GM23338 (cell line): ENCODE results near the gene NEO1. TPM values are rescaled to one million over a fixed set of nuclear protein-coding genes. Genes with fewer than 3 reads are reported as not detected.

Experiments
- ATAC-seq: fragments of 200-7000 bp; cut with Tn5 transposase; 3 replicates; pipeline ENCODE4 v1.9.1; 2020
- DNase-seq: peaks from one replicate; pipeline ENCODE4 v3.0.0-alpha.2; 2015; ENCODE audit warnings: low spot score
- H2AFZ ChIP-seq: fragments of 200-600 bp; sonication (generic); 2 replicates; pipeline ENCODE4 v1.8.0; 2016; ENCODE audit warnings: antibody characterized with exemption, mild to moderate bottlenecking, moderate library complexity
- H3F3A ChIP-seq: fragments of 200-600 bp; sonication (generic); replicated peaks from 2 replicates; pipeline ENCODE4 v1.8.0; 2017; ENCODE audit warnings: antibody characterized with exemption, mixed run types, low read depth
- H3K27ac ChIP-seq: fragments of 200-600 bp; sonication (generic); 2 replicates; pipeline ENCODE4 v1.6.1; 2016; ENCODE audit warnings: low read depth
- H3K27me3 ChIP-seq: fragments of 200-600 bp; sonication (generic); 2 replicates; pipeline ENCODE4 v1.8.0; 2016; ENCODE audit warnings: mild to moderate bottlenecking, mixed run types, moderate library complexity; ENCODE audit not compliant: insufficient read depth
- H3K36me3 ChIP-seq: fragments of 200-600 bp; sonication (generic); 2 replicates; pipeline ENCODE4 v1.8.0; 2016; ENCODE audit warnings: mild to moderate bottlenecking; ENCODE audit not compliant: insufficient read depth
- H3K4me1 ChIP-seq: fragments of 200-600 bp; sonication (generic); 2 replicates; pipeline ENCODE4 v1.8.0; 2016; ENCODE audit warnings: mild to moderate bottlenecking, moderate library complexity; ENCODE audit not compliant: insufficient read depth
- H3K4me2 ChIP-seq: fragments of 200-600 bp; sonication (generic); 2 replicates; pipeline ENCODE4 v1.7.1; 2017; ENCODE audit warnings: mixed run types
- H3K4me3 ChIP-seq: fragments of 200-600 bp; sonication (generic); 2 replicates; pipeline ENCODE4 v1.6.1; 2016; ENCODE audit warnings: mixed run types
- H3K79me2 ChIP-seq: fragments of 200-600 bp; sonication (generic); replicated peaks from 2 replicates; pipeline ENCODE4 v1.8.0; 2017; ENCODE audit warnings: mild to moderate bottlenecking; ENCODE audit not compliant: insufficient read depth
- H3K9me2 ChIP-seq: fragments of 200-600 bp; sonication (generic); 2 replicates; pipeline ENCODE4 v1.8.0; 2017; ENCODE audit not compliant: insufficient read depth
- H4K20me1 ChIP-seq: fragments of 200-600 bp; sonication (generic); replicated peaks from 2 replicates; pipeline ENCODE4 v1.8.0; 2017; ENCODE audit warnings: mild to moderate bottlenecking; ENCODE audit not compliant: insufficient read depth
- H3K27ac Mint-ChIP-seq: 2 replicates; pipeline ENCODE4 v1.8.0; 2020; ENCODE audit warnings: inconsistent platforms, mild to moderate bottlenecking, moderate library complexity, mixed read lengths
- H3K27me3 Mint-ChIP-seq: 3 replicates; pipeline ENCODE4 v1.8.0; 2022; ENCODE audit warnings: low read depth, mild to moderate bottlenecking, moderate library complexity, mixed read lengths, inconsistent platforms; ENCODE audit not compliant: insufficient read depth, poor library complexity
- H3K36me3 Mint-ChIP-seq: 3 replicates; pipeline ENCODE4 v1.8.0; 2021; ENCODE audit warnings: low read depth, mild to moderate bottlenecking, inconsistent platforms, moderate library complexity, mixed read lengths
- H3K4me1 Mint-ChIP-seq: 3 replicates; pipeline ENCODE4 v1.8.0; 2020; ENCODE audit warnings: mild to moderate bottlenecking, inconsistent platforms, mixed read lengths
- H3K4me3 Mint-ChIP-seq: 3 replicates; pipeline ENCODE4 v1.8.0; 2021; ENCODE audit warnings: moderate library complexity, mild to moderate bottlenecking, inconsistent platforms, mixed read lengths
- H3K9me3 Mint-ChIP-seq: 3 replicates; pipeline ENCODE4 v1.8.0; 2020; ENCODE audit warnings: moderate library complexity, mild to moderate bottlenecking, inconsistent platforms, mixed read lengths
- CREB1 ChIP-seq: fragments of 250-450 bp; sonication (Bioruptor Pico); IDR thresholded peaks from 2 replicates; pipeline ENCODE4 v1.5.0; 2020; ENCODE audit warnings: low read depth, mild to moderate bottlenecking, moderate library complexity
- EZH2 ChIP-seq: fragments of 200-600 bp; sonication (generic); IDR thresholded peaks from one replicate; pipeline ENCODE4 v1.8.0; 2017; ENCODE audit warnings: antibody characterized with exemption, mild to moderate bottlenecking, low read depth; ENCODE audit not compliant: unreplicated experiment
- EZH2phosphoT487 ChIP-seq: fragments of 200-600 bp; sonication (generic); IDR thresholded peaks from one replicate; pipeline ENCODE4 v1.8.1; 2018; ENCODE audit warnings: antibody characterized with exemption; ENCODE audit not compliant: unreplicated experiment
- JUNB ChIP-seq: IDR thresholded peaks from one replicate; pipeline ENCODE4 v1.6.1; 2016; ENCODE audit warnings: antibody characterized with exemption; ENCODE audit not compliant: unreplicated experiment
- NANOG ChIP-seq: IDR thresholded peaks from 2 replicates; pipeline ENCODE4 v1.6.1; 2016; ENCODE audit warnings: antibody characterized with exemption, borderline replicate concordance
- POLR2AphosphoS5 ChIP-seq: IDR thresholded peaks from 2 replicates; pipeline ENCODE4 v1.6.1; 2016; ENCODE audit warnings: antibody characterized with exemption, low read depth
- STAT1 ChIP-seq: IDR thresholded peaks from one replicate; pipeline ENCODE4 v1.6.1; 2016; ENCODE audit warnings: antibody characterized with exemption; ENCODE audit not compliant: unreplicated experiment
- ZNF114 ChIP-seq: fragments of 250-450 bp; sonication (Bioruptor Pico); IDR thresholded peaks from 2 replicates; pipeline ENCODE4 v1.5.0; 2020; ENCODE audit warnings: mild to moderate bottlenecking, moderate library complexity
- ZNF331 ChIP-seq: fragments of 250-450 bp; sonication (Bioruptor Pico); IDR thresholded peaks from 2 replicates; pipeline ENCODE4 v1.5.0; 2020; ENCODE audit warnings: low read depth, mild to moderate bottlenecking, moderate library complexity
- polyA plus RNA-seq: library from polyadenylated mRNA; unstranded; fragments of >200 nt; fragmentation: Nextera tagmentation; extraction: Ambion mirVana; gene quantifications from 2 replicates; pipeline ENCODE4 v1.2.1, GENCODE V29; 2016
- total RNA-seq: library from RNA; depleted of rRNA; stranded (reverse); fragments of >200 nt; shearing (Covaris generic); gene quantifications from 2 replicates; pipeline ENCODE4 v1.2.3, GENCODE V29; 2014
- TF ChIP-seq, protein P1 (sequence below): fragments of 250-450 bp; sonication (Bioruptor Pico); IDR thresholded peaks from 2 replicates; pipeline ENCODE4 v1.5.0; 2020; ENCODE audit warnings: mild to moderate bottlenecking, moderate library complexity
- TF ChIP-seq, protein P2 (sequence below), 2 experiments: fragments of 200-600 bp in 1 of 2; sonication (generic) in 1 of 2; conservative IDR thresholded peaks; 2 replicates each; pipeline versions ENCODE4 v1.5.1 to v1.6.1; 2016 to 2017; ENCODE audit warnings: antibody characterized with exemption in 2 of 2, low read depth in 2 of 2, mild to moderate bottlenecking in 2 of 2, moderate library complexity in 1 of 2
- TF ChIP-seq, protein P3 (sequence below): IDR thresholded peaks from 2 replicates; pipeline ENCODE4 v1.6.1; 2016; ENCODE audit warnings: antibody characterized with exemption
- TF ChIP-seq, protein P4 (sequence below): IDR thresholded peaks from one replicate; pipeline ENCODE4 v1.6.1; 2018; ENCODE audit warnings: antibody characterized with exemption; ENCODE audit not compliant: unreplicated experiment

NEO1 gene
- total and polyA plus RNA-seq, 2 experiments from 2014 or later = 8.4 to 45.8 TPM

DNA sequence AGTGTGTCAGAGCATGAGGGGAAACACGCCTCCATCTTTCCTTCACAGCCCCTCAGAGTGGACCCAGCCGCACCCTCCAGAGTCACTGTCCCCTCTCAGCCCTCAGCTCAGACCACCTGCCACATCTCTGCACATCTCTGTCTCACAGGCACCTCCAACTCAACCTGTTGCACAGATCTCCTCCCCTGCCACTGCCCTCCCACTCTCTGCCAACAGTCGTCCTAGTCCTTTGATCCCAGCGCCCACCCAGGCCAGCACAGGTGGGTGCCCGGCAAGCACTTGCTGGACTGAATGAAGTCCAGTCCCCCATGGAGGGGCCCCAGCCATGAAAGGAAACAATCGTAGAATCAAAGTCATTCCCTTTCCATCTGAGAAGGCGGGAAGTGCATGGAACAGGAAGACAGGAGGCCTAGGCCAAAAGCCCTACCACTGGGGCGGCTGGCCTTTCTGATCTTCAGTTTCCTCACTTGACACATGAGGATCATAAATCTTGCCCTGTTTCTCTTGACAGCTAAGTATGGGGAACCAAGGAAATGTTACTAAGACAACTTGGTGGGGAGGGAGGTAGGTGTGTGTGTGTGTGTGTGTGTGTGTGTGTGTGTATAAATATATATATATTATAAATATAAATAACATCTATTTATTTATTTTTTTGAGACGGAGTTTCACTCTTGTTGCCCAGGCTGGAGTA lies 288.4 kb downstream of the NEO1 start:
- H3K27ac Mint-ChIP-seq = no peak overlapping the region
- TF ChIP-seq ZNF114 = no peak
- TF ChIP-seq EZH2phosphoT487 = no peak
- no peak for TF ChIP-seq POLR2AphosphoS5
- no peak for TF ChIP-seq CREB1 (CRISPR knock-in tag)
- TF ChIP-seq, protein P1, sequence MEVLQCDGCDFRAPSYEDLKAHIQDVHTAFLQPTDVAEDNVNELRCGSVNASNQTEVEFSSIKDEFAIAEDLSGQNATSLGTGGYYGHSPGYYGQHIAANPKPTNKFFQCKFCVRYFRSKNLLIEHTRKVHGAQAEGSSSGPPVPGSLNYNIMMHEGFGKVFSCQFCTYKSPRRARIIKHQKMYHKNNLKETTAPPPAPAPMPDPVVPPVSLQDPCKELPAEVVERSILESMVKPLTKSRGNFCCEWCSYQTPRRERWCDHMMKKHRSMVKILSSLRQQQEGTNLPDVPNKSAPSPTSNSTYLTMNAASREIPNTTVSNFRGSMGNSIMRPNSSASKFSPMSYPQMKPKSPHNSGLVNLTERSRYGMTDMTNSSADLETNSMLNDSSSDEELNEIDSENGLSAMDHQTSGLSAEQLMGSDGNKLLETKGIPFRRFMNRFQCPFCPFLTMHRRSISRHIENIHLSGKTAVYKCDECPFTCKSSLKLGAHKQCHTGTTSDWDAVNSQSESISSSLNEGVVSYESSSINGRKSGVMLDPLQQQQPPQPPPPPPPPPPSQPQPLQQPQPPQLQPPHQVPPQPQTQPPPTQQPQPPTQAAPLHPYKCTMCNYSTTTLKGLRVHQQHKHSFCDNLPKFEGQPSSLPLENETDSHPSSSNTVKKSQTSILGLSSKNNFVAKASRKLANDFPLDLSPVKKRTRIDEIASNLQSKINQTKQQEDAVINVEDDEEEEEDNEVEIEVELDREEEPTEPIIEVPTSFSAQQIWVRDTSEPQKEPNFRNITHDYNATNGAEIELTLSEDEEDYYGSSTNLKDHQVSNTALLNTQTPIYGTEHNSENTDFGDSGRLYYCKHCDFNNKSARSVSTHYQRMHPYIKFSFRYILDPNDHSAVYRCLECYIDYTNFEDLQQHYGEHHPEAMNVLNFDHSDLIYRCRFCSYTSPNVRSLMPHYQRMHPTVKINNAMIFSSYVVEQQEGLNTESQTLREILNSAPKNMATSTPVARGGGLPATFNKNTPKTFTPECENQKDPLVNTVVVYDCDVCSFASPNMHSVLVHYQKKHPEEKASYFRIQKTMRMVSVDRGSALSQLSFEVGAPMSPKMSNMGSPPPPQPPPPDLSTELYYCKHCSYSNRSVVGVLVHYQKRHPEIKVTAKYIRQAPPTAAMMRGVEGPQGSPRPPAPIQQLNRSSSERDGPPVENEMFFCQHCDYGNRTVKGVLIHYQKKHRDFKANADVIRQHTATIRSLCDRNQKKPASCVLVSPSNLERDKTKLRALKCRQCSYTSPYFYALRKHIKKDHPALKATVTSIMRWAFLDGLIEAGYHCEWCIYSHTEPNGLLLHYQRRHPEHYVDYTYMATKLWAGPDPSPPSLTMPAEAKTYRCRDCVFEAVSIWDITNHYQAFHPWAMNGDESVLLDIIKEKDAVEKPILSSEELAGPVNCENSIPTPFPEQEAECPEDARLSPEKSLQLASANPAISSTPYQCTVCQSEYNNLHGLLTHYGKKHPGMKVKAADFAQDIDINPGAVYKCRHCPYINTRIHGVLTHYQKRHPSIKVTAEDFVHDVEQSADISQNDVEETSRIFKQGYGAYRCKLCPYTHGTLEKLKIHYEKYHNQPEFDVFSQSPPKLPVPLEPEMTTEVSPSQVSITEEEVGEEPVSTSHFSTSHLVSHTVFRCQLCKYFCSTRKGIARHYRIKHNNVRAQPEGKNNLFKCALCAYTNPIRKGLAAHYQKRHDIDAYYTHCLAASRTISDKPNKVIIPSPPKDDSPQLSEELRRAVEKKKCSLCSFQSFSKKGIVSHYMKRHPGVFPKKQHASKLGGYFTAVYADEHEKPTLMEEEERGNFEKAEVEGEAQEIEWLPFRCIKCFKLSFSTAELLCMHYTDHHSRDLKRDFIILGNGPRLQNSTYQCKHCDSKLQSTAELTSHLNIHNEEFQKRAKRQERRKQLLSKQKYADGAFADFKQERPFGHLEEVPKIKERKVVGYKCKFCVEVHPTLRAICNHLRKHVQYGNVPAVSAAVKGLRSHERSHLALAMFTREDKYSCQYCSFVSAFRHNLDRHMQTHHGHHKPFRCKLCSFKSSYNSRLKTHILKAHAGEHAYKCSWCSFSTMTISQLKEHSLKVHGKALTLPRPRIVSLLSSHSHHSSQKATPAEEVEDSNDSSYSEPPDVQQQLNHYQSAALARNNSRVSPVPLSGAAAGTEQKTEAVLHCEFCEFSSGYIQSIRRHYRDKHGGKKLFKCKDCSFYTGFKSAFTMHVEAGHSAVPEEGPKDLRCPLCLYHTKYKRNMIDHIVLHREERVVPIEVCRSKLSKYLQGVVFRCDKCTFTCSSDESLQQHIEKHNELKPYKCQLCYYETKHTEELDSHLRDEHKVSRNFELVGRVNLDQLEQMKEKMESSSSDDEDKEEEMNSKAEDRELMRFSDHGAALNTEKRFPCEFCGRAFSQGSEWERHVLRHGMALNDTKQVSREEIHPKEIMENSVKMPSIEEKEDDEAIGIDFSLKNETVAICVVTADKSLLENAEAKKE (CRISPR knock-in tag) = no peak
- TF ChIP-seq, protein P2, sequence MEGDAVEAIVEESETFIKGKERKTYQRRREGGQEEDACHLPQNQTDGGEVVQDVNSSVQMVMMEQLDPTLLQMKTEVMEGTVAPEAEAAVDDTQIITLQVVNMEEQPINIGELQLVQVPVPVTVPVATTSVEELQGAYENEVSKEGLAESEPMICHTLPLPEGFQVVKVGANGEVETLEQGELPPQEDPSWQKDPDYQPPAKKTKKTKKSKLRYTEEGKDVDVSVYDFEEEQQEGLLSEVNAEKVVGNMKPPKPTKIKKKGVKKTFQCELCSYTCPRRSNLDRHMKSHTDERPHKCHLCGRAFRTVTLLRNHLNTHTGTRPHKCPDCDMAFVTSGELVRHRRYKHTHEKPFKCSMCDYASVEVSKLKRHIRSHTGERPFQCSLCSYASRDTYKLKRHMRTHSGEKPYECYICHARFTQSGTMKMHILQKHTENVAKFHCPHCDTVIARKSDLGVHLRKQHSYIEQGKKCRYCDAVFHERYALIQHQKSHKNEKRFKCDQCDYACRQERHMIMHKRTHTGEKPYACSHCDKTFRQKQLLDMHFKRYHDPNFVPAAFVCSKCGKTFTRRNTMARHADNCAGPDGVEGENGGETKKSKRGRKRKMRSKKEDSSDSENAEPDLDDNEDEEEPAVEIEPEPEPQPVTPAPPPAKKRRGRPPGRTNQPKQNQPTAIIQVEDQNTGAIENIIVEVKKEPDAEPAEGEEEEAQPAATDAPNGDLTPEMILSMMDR (conservative IDR thresholded peaks at IDR 0.05; ENCODE audit: low read depth in 2 of 2) = no peak
- TF ChIP-seq STAT1 = no peak
- TF ChIP-seq, protein P3, sequence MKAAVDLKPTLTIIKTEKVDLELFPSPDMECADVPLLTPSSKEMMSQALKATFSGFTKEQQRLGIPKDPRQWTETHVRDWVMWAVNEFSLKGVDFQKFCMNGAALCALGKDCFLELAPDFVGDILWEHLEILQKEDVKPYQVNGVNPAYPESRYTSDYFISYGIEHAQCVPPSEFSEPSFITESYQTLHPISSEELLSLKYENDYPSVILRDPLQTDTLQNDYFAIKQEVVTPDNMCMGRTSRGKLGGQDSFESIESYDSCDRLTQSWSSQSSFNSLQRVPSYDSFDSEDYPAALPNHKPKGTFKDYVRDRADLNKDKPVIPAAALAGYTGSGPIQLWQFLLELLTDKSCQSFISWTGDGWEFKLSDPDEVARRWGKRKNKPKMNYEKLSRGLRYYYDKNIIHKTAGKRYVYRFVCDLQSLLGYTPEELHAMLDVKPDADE = no peak
- TF ChIP-seq ZNF331 (CRISPR knock-in tag) = no peak
- no peak for TF ChIP-seq EZH2
- TF ChIP-seq, protein P4, sequence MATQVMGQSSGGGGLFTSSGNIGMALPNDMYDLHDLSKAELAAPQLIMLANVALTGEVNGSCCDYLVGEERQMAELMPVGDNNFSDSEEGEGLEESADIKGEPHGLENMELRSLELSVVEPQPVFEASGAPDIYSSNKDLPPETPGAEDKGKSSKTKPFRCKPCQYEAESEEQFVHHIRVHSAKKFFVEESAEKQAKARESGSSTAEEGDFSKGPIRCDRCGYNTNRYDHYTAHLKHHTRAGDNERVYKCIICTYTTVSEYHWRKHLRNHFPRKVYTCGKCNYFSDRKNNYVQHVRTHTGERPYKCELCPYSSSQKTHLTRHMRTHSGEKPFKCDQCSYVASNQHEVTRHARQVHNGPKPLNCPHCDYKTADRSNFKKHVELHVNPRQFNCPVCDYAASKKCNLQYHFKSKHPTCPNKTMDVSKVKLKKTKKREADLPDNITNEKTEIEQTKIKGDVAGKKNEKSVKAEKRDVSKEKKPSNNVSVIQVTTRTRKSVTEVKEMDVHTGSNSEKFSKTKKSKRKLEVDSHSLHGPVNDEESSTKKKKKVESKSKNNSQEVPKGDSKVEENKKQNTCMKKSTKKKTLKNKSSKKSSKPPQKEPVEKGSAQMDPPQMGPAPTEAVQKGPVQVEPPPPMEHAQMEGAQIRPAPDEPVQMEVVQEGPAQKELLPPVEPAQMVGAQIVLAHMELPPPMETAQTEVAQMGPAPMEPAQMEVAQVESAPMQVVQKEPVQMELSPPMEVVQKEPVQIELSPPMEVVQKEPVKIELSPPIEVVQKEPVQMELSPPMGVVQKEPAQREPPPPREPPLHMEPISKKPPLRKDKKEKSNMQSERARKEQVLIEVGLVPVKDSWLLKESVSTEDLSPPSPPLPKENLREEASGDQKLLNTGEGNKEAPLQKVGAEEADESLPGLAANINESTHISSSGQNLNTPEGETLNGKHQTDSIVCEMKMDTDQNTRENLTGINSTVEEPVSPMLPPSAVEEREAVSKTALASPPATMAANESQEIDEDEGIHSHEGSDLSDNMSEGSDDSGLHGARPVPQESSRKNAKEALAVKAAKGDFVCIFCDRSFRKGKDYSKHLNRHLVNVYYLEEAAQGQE = no peak
- no peak for TF ChIP-seq JUNB
- no peak for TF ChIP-seq NANOG
- H3F3A ChIP-seq = no peaks in the 10 kb centered on the region
- no peaks in the 10 kb centered on the region for H3K9me3 Mint-ChIP-seq
- peaks cover 2% of the 10 kb centered on the region for H3K27me3 Mint-ChIP-seq
- H3K9me2 ChIP-seq = no peaks in the 10 kb centered on the region
- H4K20me1 ChIP-seq = peaks cover 9% of the 10 kb centered on the region
- no peak overlapping the region for H3K4me3 ChIP-seq
- no peaks in the 10 kb centered on the region for H3K4me1 ChIP-seq
- ATAC-seq (no peak), DNase-seq (no peak)
- 0 out of 2 replicates have a peak, but pooled peaks cover 9% of the 10 kb centered on the region for H3K36me3 ChIP-seq
- H3K27me3 ChIP-seq = no peaks in the 10 kb centered on the region
- H3K36me3 Mint-ChIP-seq = peaks cover 16% of the 10 kb centered on the region
- no peak overlapping the region for H3K4me3 Mint-ChIP-seq
- no peak overlapping the region for H2AFZ ChIP-seq
- no peak overlapping the region for H3K27ac ChIP-seq
- no peaks in the 10 kb centered on the region; the same call in 1 of the 2 replicates for H3K79me2 ChIP-seq
- H3K4me1 Mint-ChIP-seq = no peaks in the 10 kb centered on the region; the same call in 2 of the 3 replicates
- no peak overlapping the region for H3K4me2 ChIP-seq
